Activated CD4-positive, alpha-beta T cell treated with anti-CD3 and anti-CD28 coated beads, Interleukin-2, amount 10 ng/mL, durations not matched to agents 7 days and 5 days (primary cell): ENCODE results near the gene AGAP3. TPM values are rescaled to one million over a fixed set of nuclear protein-coding genes. Genes with fewer than 3 reads are reported as not detected.
A peak's percentile ranks its signal among the peaks of the same experiment; 100 is the strongest.

Experiments used
- CTCF ChIA-PET: fragments of 350-600 bp; sonication (Branson Sonifier 250); formaldehyde crosslinking; loops from one replicate; lab custom pipeline; 2021; ENCODE audit warnings: antibody characterized with exemption; lab: Charles Lee
- POLR2A ChIA-PET: fragments of 350-600 bp; sonication (Branson Sonifier 250); formaldehyde crosslinking; loops from one replicate; lab custom pipeline; 2021; ENCODE audit warnings: antibody characterized with exemption; lab: Charles Lee
- DNase-seq: peaks from one replicate; pipeline ENCODE4 v3.0.0-alpha.2; 2020
- H3K27ac Mint-ChIP-seq: one replicate; pipeline ENCODE4 v1.8.0; 2021; ENCODE audit warnings: mild to moderate bottlenecking, moderate library complexity, mixed read lengths
- H3K27me3 Mint-ChIP-seq: one replicate; pipeline ENCODE4 v1.8.0; 2021; ENCODE audit warnings: mixed read lengths
- H3K36me3 Mint-ChIP-seq: one replicate; pipeline ENCODE4 v1.8.0; 2021; ENCODE audit warnings: low read depth, mixed read lengths
- H3K4me1 Mint-ChIP-seq: one replicate; pipeline ENCODE4 v1.8.0; 2021; ENCODE audit warnings: mixed read lengths
- H3K4me3 Mint-ChIP-seq: one replicate; pipeline ENCODE4 v1.8.0; 2021; ENCODE audit warnings: mild to moderate bottlenecking, moderate library complexity, mixed read lengths
- H3K9me3 Mint-ChIP-seq: one replicate; pipeline ENCODE4 v1.8.0; 2021; ENCODE audit warnings: mixed read lengths
- total RNA-seq, 2 experiments: library from RNA; stranded (reverse); gene quantifications; one replicate each; pipeline ENCODE4 v1.2.3, GENCODE V29; 2021

AGAP3 gene
- total RNA-seq, 2 experiments from 2014 or later, result 18.1 to 19.7 TPM

DNA sequence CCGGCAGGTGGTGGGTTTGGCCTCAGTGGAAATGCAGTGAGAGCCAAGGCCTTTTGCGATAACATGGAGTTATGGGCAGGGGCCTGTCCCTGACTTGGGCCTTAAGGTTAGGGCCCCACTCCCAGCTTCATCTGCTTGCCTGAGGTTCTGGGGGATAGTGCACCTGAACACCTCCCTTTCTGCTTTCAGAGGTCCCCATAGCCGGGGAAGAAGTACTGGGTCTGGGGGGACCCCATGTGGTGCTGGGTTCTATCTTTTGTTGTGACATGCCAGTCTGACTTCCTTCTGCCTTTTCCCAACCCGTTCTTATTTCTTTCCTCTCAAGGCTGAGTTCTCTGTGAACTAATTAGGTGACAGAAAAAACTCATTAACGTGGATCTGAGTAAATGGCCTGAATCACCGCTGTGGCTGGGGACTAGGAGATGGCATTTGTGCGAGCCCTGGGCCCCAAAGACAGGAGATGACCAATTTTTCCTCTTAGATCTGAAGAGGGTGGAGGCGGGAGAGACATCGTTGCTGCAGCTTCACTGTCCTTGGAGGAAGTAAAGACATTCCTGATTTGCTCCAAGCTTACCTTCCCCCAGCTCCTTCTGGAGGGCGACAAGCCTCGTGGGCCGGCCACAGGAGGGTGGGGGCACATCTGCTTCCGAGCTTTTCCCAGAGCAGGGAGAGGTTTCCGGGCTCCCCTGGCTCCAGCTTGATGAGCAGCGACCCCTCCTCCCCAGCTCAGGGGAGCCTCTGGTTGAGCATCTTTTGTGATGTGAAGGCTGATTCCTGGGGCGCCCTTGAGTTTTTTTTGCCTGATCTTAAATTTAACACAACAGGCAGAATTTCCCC is 2.0 kb downstream of the AGAP3 start:
- POLR2A ChIA-PET, result no interaction called here
- Mint-ChIP-seq H3K27ac (no peak overlapping the region), H3K4me1 (peaks cover 26% of the 10 kb centered on the region), H3K36me3 (no peaks in the 10 kb centered on the region), H3K27me3 (peaks cover 22% of the 10 kb centered on the region), H3K9me3 (no peaks in the 10 kb centered on the region), H3K4me3 (peak overlapping the region; percentile 20)
- CTCF ChIA-PET, result interaction anchor here (0.6 to 1.7 kb wide), 2 partner anchors 27 to 138 kb away, joined by 3 to 4 read pairs; no protein-coding TSS in a partner anchor
- no peak for DNase-seq

DNA sequence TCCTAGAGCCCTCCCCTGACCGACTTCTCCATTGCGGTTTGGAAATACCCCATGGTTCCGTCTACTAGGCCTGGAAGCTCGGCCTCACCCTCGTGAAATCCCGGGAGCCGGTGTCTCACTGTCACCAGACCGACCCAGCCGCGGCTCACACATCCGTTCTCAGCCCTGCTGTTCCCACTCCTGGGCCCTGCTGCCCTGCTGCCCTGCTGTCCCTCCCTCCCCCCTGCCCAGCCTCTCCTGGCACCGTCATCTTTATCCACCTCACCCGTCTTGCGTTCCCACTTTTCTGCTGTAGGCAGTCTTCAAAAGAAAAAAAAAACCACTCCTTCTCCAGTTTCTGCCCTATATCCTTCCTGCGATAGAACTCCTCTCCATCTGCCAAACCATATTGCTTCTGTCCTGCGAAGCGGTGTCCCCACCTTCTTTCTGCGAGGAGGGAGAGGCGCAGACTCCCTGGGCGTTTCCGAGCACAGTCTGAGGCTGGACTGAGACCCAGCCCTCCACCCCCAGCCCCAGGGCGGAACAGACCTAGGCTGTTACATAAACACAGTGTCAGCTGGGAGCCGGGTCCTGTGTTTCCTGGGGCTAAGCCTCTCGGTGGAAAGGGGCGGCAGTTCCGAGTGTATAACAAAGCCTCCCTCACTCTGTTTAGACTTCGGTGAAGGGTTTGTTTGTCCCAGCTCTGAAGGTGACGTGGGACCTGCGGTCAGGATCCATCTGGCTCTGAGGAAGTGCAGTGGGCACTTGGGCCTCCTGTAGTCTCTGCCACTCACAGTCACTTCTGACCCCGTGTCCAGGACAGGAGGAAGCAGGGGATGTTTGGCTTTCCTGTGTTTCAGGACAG is 2.8 kb downstream of the AGAP3 start:
- H3K27me3 Mint-ChIP-seq, result peaks cover 22% of the 10 kb centered on the region

DNA sequence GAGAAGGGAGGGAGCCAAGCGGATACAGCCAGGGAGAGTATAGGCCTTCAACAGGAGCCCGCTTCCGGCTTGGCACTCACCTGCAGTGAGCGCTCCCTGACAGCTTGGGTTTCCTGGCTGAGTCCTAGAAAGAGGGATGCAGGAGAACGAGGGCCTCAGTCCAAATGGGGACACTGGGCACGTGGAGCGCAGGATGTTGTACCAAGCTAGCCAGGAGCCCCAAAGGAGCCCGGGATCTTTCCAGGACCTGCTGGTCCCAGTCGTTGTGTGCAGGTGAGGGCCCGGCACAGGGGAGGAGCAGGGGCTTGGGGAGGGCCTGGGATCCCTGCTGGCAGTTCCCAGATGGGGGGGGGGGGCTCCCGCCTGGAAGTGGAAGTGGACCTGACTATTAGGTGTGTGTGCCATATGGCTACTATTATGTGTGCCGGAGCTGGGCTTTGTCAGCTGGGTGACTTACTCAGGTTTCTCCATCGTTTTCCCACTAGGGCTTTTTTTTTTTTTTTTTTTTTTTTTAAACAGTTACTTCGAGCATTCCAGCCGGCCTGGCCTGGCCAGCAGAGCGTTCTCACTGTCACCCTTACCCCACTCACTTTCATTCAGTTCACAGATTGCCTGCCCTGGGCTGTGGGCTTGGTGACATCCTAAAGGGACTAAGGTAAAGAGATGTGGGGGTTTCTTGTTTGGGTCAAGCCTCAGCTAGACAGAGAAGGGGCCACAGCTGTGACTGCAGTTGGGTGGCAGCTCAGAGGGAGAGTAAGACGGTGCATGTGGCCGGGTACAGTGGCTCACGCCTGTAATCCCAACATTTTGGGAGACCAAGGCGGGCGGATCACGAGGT is 3.8 kb downstream of the AGAP3 start:
- CTCF ChIA-PET, result interaction anchor here (0.6 to 1.2 kb wide), 6 partner anchors 25 to 272 kb away, joined by 3 to 4 read pairs (median 3); no protein-coding TSS in a partner anchor
- H3K27ac Mint-ChIP-seq, result no peak overlapping the region

More for the DNA sequence above, 2.8 kb downstream of the AGAP3 start:
- Mint-ChIP-seq H3K27ac (peak overlapping the region; percentile 43), H3K9me3 (no peaks in the 10 kb centered on the region), H3K4me3 (peak overlapping the region; percentile 11), H3K4me1 (peaks cover 22% of the 10 kb centered on the region), H3K36me3 (no peaks in the 10 kb centered on the region)
- DNase-seq, result no peak
- ChIA-PET CTCF (interaction anchor here (0.8 to 0.9 kb wide), 2 partner anchors 35 to 77 kb away, joined by 3 to 4 read pairs; no protein-coding TSS in a partner anchor), POLR2A (no interaction called here)

DNA sequence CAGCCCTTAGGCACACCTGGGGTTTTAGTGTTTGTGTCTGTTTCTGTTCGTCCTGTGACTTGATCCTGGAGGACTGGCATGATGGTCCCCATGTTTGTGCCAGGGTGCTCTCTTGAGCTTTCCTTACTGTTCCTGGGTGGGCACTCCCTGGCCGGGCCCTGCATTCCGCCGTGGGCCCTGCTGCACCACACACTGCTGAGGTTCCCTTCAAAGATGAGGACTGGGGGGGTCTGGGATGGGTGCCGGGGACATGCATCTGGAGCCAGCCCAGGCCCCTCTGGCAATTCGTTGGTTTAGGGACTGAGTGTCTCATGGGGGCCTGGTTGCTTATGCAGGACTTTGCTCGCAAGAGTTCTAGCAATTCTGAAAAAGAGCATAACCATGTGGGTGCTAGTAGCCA is 4.7 kb downstream of the AGAP3 start:
- CTCF ChIA-PET, result interaction anchor here (0.9 to 1.2 kb wide), 3 partner anchors 24 to 193 kb away, joined by 3 read pairs; no protein-coding TSS in a partner anchor
- H3K4me3 Mint-ChIP-seq, result no peak overlapping the region

More for the DNA sequence above, 3.8 kb downstream of the AGAP3 start:
- no peak overlapping the region for H3K4me3 Mint-ChIP-seq
- H3K36me3 Mint-ChIP-seq, result no peaks in the 10 kb centered on the region
- peaks cover 17% of the 10 kb centered on the region for H3K4me1 Mint-ChIP-seq
- peaks cover 17% of the 10 kb centered on the region for H3K27me3 Mint-ChIP-seq
- no peak for DNase-seq
- POLR2A ChIA-PET, result no interaction called here
- H3K9me3 Mint-ChIP-seq, result no peaks in the 10 kb centered on the region

DNA sequence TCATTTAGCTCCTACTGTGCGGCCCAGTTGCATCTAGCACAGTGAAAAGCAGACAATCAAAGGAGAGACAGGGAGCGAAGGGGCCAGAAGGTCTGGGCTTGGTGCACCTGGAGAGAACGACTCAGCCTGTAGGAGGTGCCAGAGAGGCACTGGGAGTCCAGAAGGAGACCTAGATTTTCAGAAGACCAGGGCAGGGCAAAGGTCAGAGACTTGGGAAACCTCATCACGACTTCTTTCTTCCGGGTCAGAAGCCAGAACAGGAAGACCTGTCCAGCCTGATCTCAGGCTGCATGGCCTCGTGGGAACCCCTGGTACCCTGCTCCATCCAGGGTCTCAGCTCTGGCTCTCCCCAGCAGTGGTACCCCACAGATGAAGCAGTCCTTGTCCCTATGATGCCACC is 5.2 kb downstream of the AGAP3 start:
- Mint-ChIP-seq H3K4me3 (no peak overlapping the region), H3K36me3 (no peaks in the 10 kb centered on the region), H3K27ac (no peak overlapping the region), H3K9me3 (no peaks in the 10 kb centered on the region), H3K27me3 (peaks cover 9% of the 10 kb centered on the region), H3K4me1 (peaks cover 8% of the 10 kb centered on the region)
- ChIA-PET POLR2A (no interaction called here), CTCF (interaction anchor here (0.9 to 1.2 kb wide), 2 partner anchors 19 to 32 kb away, joined by 3 read pairs; no protein-coding TSS in a partner anchor)
- DNase-seq, result no peak

More for the DNA sequence above, 4.7 kb downstream of the AGAP3 start:
- Mint-ChIP-seq H3K9me3 (no peaks in the 10 kb centered on the region), H3K27ac (no peak overlapping the region), H3K4me1 (peaks cover 8% of the 10 kb centered on the region), H3K27me3 (peaks cover 9% of the 10 kb centered on the region), H3K36me3 (no peaks in the 10 kb centered on the region)
- POLR2A ChIA-PET, result no interaction called here
- DNase-seq, result no peak

DNA sequence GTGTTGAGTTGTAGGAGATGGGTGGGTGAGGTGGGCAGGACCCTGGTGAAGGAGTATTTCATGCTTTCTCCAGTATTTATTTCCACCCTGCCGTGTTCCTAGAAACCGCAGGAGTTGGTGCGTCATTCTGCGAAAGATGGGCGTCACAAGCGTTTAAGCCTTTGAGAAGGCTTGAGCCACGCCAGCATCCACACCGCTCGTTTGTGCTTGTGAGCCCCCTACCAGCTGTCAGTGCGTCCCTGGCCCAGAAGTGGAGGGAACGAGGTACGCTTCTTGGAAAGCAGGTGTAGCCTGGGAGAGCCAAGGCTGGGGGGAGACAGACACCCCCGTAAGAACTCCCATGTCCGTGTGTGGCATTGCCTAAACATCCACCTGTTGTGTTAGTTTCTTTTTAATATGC is 5.7 kb downstream of the AGAP3 start:
- H3K27ac Mint-ChIP-seq, result no peak overlapping the region
- no peaks in the 10 kb centered on the region for H3K9me3 Mint-ChIP-seq
- ChIA-PET CTCF (interaction anchor here (1.2 to 1.3 kb wide), 2 partner anchors 19 to 33 kb away, joined by 3 read pairs; partner anchors contain the start of gene SLC4A2), POLR2A (no interaction called here)
- H3K4me3 Mint-ChIP-seq, result no peak overlapping the region
- peaks cover 8% of the 10 kb centered on the region for H3K4me1 Mint-ChIP-seq
- DNase-seq, result no peak
- H3K36me3 Mint-ChIP-seq, result no peaks in the 10 kb centered on the region
- H3K27me3 Mint-ChIP-seq, result peaks cover 9% of the 10 kb centered on the region

DNA sequence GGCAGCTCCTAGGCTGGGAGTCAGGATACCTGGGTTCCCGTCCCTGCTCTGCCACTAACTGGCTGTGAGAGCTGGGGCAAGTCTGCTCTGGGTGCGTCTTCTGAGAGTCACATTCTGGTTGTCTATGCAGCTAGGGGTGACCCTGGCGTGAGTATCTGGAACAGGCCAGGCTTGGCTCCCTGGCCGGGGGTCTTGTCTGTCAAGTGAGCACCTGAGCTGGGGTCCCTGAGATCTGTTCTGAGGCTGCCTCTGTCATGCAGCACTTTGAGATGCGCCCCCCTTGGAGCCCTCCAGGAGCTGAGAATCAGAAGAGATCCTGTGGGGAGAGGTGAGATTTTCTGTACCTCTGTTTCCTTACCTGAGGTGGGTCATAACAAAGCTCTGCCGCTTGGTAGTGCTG is 7.5 kb downstream of the AGAP3 start:
- H3K27ac Mint-ChIP-seq, result no peak overlapping the region
- ChIA-PET CTCF (interaction anchor here (0.5 to 1.5 kb wide), 4 partner anchors 17 to 290 kb away, joined by 3 to 4 read pairs (median 4); no protein-coding TSS in a partner anchor), POLR2A (no interaction called here)
- H3K4me3 Mint-ChIP-seq, result no peak overlapping the region
- H3K36me3 Mint-ChIP-seq, result no peaks in the 10 kb centered on the region
- no peaks in the 10 kb centered on the region for H3K9me3 Mint-ChIP-seq
- peaks cover 4% of the 10 kb centered on the region for H3K4me1 Mint-ChIP-seq
- H3K27me3 Mint-ChIP-seq, result peaks cover 4% of the 10 kb centered on the region
- no peak for DNase-seq

DNA sequence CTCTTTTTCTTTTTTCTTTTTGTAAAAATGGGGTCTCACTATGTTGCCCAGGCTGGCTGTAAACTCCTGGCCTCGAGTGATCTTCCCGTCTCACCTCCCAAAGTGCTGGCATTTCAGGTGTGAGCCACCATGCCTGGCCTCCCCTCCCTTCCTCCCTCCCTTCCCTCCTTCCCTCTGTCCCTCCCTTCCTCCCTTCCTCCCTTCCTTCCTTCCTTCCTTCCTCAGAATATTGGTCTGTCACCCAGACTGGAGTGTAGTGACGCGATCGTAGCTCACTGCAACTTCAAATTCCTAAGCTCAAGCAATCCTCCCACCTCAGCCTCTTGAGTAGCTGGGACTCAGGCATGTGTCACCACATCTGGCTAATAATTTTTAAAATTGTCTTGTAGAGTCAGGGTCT is 8.4 kb downstream of the AGAP3 start:
- ChIA-PET POLR2A (no interaction called here), CTCF (interaction anchor here (0.7 to 1.5 kb wide), 2 partner anchors 18 to 483 kb away, joined by 3 to 4 read pairs; no protein-coding TSS in a partner anchor)
- Mint-ChIP-seq H3K9me3 (no peaks in the 10 kb centered on the region), H3K27ac (no peak overlapping the region), H3K4me1 (no peaks in the 10 kb centered on the region), H3K4me3 (no peak overlapping the region), H3K27me3 (no peaks in the 10 kb centered on the region), H3K36me3 (no peaks in the 10 kb centered on the region)
- no peak for DNase-seq

DNA sequence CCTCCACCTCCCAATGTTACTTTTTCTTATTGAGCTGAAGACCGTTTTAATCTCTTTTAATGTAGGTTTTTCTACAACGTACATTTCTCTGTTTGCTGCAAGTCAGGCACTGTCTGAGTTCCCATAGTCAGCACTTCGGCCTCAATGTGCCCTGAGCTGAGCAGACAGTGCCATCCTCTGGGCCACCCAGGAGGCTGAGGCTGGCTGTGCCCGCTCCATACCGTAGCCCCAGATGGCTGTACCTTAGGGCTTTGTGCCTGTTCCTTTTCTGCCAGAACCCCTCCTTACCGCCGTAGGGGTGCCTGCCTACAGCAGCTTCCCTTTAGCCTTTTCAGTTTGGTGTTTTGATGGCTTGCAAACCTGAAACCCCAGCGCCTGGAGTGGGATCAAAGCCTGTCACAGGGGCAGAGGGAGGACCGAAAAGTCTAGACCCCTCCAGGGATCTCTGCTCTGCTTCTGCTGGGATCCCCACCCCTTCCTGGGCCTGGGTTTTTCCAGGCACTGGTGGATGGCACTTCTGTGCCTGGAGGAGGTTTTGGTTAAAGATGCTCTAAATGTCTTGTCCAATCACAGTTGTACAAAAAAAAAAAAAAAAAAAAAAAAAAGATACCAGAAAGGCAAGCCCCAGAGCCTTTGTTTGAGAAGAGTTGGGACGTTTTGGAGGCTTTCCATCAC is 9.0 kb downstream of the AGAP3 start:
- Mint-ChIP-seq H3K4me1 (no peaks in the 10 kb centered on the region), H3K9me3 (no peaks in the 10 kb centered on the region), H3K27me3 (no peaks in the 10 kb centered on the region), H3K4me3 (no peak overlapping the region), H3K36me3 (no peaks in the 10 kb centered on the region), H3K27ac (no peak overlapping the region)
- CTCF ChIA-PET, result interaction anchor here (0.5 kb wide), 1 partner anchor 12 kb away, joined by 5 read pairs; no protein-coding TSS in a partner anchor
- POLR2A ChIA-PET, result no interaction called here
- DNase-seq, result no peak

DNA sequence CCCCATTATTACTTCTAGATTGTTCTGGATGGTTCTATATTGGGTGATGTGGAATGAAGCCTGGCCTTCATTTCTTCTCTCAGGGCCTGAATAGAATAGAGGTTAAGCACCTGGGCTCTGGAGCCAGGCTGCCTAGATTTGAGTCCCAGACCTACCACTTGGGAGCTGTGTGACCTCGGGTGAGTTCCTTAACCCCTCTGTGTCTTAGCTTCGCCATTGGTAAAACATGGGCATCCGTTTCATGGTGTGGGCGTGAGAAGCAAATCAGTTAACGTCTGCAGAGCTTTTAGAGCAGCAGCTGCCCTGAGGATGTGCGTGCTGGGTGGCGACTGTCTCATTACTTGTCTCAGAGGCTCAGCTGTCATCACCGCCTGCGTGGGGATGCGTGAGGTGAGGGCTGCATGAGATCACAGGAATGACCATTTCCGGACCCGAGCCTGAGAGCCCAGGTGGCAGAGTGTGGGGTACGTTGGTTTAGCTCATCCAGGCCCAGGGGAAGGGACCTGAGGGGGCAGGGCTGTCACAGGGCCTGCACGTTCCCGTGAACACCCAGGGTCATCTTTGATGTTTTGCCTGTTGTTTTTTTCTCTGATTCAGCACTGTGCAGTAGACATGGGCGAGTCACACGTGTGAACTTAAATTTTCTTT is 9.7 kb downstream of the AGAP3 start:
- H3K27me3 Mint-ChIP-seq, result no peaks in the 10 kb centered on the region
- POLR2A ChIA-PET, result no interaction called here
- H3K36me3 Mint-ChIP-seq, result no peaks in the 10 kb centered on the region
- no peak overlapping the region for H3K4me3 Mint-ChIP-seq
- no peaks in the 10 kb centered on the region for H3K4me1 Mint-ChIP-seq
- DNase-seq, result no peak
- CTCF ChIA-PET, result no interaction called here
- no peaks in the 10 kb centered on the region for H3K9me3 Mint-ChIP-seq
- peak overlapping the region; percentile 22 for H3K27ac Mint-ChIP-seq

DNA sequence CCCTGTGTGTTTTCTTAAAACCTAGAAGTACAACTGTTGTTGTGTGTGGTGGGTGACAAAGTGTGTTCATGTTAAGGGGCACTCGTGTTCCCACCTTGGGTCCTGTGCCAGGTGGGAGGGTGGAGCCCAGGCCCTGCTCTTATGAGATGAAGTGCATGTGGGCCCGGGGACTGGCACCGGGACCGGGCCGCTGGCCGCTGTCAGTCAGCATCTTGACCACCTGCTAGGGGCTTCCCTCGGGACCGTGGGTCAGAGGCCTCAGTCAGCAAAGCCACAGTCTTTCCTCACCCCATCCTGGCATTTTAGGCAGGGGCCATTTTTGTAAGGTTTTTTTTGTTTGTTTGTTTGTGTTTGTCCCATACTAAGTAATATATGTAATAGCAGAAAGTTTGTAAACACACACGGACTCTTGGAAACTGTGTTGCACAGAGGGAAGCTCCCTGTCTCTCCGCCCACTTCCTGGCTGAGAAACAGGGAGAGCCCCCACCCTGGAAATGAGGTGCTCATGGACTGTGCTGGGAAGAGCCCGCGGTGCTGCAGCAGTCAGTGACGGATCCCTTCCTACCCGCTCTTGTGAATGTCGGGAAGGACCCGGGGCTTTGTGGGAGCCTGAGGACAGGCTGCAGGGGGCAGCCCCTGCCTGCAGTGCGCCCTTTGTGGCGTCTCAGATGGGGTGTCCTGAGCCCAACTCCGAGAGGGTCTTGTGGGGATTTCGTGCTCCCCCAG is 13.4 kb downstream of the AGAP3 start:
- POLR2A ChIA-PET, result no interaction called here
- H3K27me3 Mint-ChIP-seq, result no peaks in the 10 kb centered on the region
- H3K27ac Mint-ChIP-seq, result no peak overlapping the region
- H3K4me3 Mint-ChIP-seq, result no peak overlapping the region
- CTCF ChIA-PET, result no interaction called here
- no peaks in the 10 kb centered on the region for H3K9me3 Mint-ChIP-seq
- no peaks in the 10 kb centered on the region for H3K36me3 Mint-ChIP-seq
- H3K4me1 Mint-ChIP-seq, result no peaks in the 10 kb centered on the region
- no peak for DNase-seq
